GM19372 (cell line): ENCODE data around the gene FSTL5.
"Not testable (repeated sequence)": the region's sequence is repeated elsewhere in the genome, so short reads cannot be mapped to it uniquely, and the experiment has no call there.

Experiments
- ATAC-seq: cut with Tn5 transposase; IDR thresholded peaks from one replicate; pipeline ENCODE4 v1.9.1; 2021; ENCODE audit warnings: mild to moderate bottlenecking, low read depth, moderate library complexity; ENCODE audit not compliant: unreplicated experiment

Gene FSTL5

GRCh38 chr4:162163892-162164759 is at the start of gene FSTL5:
FSTL5 (minus strand) TSS chr4:162164000; CDS start chr4:162111396, 52,604 bp downstream.
- peak; percentile 81 for ATAC-seq

DNA sequence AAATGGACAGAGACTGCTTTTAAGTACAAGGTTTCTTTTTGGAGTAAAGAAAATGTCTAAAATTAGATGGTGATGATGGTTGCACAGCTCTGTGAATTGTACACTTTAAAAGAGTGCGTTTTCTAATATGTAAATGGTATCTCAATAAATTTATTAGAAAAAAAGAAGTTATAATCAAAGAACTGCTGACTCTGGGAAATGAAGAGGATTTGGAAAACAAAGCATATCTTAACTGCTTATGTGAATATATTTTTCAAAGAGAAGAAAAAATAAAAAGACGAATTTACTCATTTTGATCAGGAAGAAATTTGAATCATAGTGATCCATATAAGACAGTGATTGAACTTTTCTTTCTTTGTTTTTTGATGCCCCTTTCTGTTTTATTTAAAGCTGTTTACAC is 45.9 kb upstream of the FSTL5 start:
- no peak for ATAC-seq

GRCh38 chr4:162203478-162203877 is 39.7 kb upstream of the FSTL5 start:
- not testable (repeated sequence) for ATAC-seq

GRCh38 chr4:162201673-162202072 is 37.9 kb upstream of the FSTL5 start:
- no peak for ATAC-seq

DNA sequence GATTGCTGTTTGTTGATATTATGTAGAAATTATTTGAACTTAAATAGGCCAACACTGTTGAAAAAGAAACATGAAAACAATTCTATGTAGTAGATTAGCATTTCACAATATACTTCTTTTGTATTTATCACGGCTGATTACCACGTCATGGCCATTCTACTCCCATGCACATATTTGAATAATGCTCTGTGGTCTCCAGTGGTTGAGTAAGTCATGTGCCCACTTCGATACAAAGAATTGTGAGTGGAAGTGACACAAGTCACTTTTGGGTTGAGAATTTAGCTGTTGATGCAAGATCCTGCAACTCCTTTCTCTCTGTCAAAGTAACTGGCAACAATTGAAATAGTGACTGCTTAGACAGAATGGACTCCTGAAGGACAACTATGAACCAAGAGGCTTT is 6.7 kb upstream of the FSTL5 start:
- ATAC-seq: no peak

DNA sequence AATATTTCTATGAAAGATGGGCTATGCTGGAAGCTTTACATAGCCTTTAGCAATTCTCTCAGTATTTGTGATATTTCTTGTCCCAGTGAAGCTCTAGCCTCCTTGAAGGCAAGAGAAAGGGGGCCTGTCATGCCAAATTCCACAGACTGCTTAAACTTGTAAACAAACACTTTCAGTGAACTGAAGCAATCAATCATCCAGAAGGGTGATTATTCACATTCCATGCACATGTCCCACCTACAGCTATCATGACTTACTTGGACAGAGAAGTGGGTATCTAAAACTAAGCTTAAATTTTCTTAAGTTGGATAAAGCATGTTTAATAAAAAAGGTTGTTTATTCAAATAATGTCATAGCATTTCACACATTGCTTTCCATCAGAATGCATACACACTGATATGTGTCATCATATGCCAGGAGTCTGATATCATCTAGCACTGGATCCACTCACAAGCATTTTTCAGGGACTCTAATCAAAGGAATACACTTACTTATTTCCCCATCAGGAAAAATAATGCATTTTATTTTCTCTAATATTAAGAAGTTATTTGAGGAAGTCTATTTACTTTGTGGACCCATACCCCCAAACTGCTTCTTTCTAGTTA is 1.2 kb upstream of the FSTL5 start:
- no peak for ATAC-seq

DNA sequence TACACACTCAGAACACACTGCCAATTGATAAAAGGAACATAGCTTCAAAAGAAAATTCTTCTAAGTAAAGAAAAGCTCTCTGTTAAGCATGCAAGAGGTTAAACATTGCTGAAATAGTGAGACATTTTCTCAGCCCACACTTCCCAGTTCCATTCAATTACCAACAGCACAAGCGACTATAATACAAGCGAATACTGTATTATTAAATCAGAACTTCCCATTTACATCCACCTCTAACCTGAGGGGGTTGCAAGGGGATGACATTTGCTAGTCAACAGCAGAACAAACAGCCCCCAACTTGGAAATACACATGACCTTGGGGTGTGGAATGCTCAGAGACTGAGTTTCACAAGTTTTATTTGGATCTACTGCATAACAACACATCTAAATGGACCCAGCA is 1.1 kb downstream of the FSTL5 start:
- ATAC-seq: no peak

- no peak for ATAC-seq
Measured at GRCh38 chr4:162157241-162157640, 6.6 kb downstream of the FSTL5 start.

GRCh38 chr4:162154862-162155540 is 8.8 kb downstream of the FSTL5 start:
- ATAC-seq: no peak

DNA sequence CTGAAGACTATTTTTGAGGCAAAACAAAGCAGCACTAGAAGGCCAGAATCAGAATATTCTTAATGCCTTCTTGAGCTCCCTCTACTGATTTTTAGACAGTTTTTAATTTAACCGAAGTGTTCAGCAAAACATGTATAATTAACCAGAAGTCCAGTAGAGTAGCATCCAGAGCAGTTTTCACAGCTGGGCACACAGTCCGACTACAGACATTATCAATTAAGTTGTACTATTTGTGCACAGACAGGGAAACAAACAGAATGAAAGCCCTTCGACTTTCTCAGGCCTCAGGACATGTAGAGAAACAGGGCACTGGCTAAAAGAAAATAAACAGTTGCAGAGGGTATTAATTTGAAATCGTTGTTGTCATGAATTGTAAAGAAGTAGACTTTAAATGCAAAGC is 11.9 kb downstream of the FSTL5 start:
- ATAC-seq: no peak

GRCh38 chr4:162151386-162151785 is 12.4 kb downstream of the FSTL5 start:
- no peak for ATAC-seq

DNA sequence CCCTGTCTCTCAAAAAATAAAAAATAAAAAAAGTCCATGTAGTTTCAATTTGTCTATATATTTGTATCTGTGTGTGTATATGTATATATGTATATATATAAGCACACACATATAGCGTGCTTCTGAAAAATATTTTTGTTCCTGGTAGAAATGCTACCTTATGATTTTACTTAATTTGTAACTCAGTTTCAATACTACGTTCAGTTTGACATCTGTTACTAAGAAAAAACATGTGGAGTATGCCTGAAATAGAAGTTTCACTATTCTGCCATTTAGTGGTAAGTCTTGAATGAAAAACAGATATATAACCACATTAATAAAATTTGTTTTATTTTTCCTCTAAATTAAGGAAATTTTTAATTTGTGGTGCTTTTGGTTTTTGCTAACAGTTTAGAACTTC is 14.2 kb downstream of the FSTL5 start:
- no peak for ATAC-seq

DNA sequence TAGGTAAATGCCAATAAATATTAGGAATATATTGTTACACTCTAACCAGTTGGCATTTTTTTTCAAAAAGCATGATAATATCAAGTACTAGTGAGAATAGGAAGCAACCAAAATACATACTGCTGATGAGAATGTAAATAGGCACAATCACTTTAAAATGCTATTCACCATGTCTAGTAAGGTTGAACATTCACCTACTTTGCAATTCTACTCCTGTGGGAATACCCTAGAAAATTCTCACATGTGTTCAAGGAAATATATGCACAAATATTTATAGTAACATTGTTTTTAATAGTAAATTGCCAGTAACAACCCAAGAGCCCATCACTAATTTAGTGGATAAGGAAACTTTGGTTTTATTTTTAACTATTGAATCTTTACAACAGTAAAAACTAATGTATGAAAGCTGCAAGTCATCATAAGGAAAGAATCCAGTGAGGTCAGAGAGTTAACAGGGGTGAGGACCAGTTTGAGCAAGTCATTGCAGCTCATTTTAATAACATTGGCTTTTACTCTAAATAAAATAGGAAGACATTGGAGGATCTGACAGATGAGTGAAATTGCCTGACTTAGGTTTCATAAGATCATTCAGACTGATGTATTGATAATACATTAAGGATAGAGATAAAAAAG is 23.6 kb downstream of the FSTL5 start:
- no peak for ATAC-seq

- no peak for ATAC-seq
Measured at GRCh38 chr4:162139412-162139811, 24.4 kb downstream of the FSTL5 start.

DNA sequence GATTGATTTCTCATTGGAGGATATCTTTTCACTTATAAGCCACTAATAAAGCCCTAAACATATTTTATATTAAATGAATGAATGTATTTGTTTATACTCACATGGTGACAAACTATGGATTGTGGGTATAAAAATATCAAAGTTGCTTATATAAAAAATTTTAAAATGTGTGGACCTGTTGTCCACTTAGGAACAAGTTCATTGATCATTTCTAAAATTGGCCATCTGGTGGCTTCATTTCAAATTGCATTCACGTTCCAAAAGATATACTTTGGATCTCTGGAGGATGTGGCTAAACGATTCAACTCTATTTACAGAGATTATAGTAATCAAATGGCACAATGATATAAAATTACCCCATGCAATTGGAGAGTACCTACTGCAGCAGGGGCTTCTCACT is 32.5 kb downstream of the FSTL5 start:
- no peak for ATAC-seq

DNA sequence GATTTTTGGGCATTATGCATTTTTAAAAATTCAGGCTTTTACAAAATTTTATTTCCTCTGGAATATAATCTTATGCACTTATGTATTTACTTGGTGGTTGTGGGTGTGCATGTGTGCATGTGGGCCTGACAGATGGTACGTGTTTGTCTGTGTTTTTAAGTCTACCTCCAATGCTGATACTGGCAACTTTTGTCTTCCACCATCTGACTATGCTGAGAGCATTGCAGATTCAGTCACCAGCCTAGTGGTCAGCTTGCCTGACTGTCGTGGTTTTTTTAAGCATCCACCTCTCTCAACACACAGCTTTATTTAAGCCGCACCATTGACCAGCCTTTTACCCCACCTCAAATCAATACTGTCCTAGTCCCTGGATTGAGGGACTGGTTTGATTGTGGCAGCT is 37.1 kb downstream of the FSTL5 start:
- ATAC-seq: no peak

DNA sequence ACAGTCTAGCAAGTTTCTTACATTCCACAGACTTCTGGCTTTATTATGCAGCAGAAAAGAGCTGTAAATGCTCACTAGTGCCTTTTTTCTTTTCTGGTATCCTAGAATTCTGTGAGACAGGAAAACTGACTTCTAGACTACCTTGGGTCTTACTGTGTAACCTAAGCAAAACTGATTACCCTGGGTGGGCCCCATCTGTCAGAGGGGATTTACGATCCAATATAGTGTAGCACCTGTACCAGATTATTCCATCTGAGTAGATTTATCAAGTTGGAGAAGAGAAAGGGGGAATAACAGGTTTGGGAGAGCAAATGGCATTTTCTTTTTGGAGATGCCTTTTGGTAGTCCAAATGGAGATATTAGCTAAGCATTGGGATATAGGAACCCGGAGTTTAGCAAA is 46.7 kb downstream of the FSTL5 start:
- ATAC-seq: no peak

- no peak for ATAC-seq
Measured at GRCh38 chr4:162116095-162116779, 47.6 kb downstream of the FSTL5 start.

DNA sequence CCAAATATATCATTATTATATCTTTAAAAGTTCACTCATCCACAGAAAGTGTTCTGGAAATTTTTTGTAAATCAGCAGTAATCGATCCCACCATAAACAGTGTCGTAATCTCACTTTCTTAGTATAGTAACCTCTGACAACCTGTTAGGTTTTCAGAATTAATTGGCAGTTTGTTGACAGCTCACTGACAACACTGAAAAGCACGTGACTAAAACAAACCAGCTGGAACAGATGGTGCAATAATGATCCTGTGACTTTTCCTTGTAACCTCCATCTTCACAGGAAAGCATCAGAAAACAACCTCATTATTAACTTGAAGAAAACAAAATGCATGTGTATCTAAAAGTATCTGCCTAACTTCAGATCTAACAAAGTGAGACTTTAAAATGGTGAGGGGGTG is 48.5 kb downstream of the FSTL5 start:
- ATAC-seq: no peak

- ATAC-seq: no peak
Measured at GRCh38 chr4:162111078-162111477, 52.7 kb downstream of the FSTL5 start.
